Adrenal gland (tissue), 12 donors: Measurements from ENCODE around the gene GPR161. TPM values are rescaled to one million over a fixed set of nuclear protein-coding genes. Genes with fewer than 3 reads are reported as not detected.

Source experiments
- DNase-seq, 7 donors: peaks; one replicate each; pipeline ENCODE4 v3.0.0-alpha.2; 2019 to 2020
- H3K27ac ChIP-seq, 5 donors: fragments of 200-600 bp; sonication (generic) in 4 of 5; 1 replicate in 3 of 5; 2 replicates in 2 of 5; pipeline versions ENCODE4 v1.5.1 to v1.8.0; 2016 to 2020; ENCODE audit warnings: mild to moderate bottlenecking in 1 of 5
- H3K27me3 ChIP-seq: fragments of 200-600 bp; 2 replicates; pipeline ENCODE4 v1.8.0; 2021
- H3K36me3 ChIP-seq, 2 donors: fragments of 200-600 bp; replicated peaks in 1 of 2; 1 replicate in 1 of 2; 2 replicates in 1 of 2; pipeline versions ENCODE4 v1.5.1 to v1.8.0; 2018 to 2022
- H3K4me1 ChIP-seq, 2 donors: fragments of 200-600 bp; replicated peaks in 1 of 2; 1 replicate in 1 of 2; 2 replicates in 1 of 2; pipeline versions ENCODE4 v1.5.1 to v1.8.0; 2018 to 2021
- H3K4me3 ChIP-seq, 4 donors: fragments of 200-600 bp; sonication (generic) in 3 of 4; one replicate each; pipeline ENCODE4 v1.5.1; 2016 to 2018
- H3K9me3 ChIP-seq, 3 donors: fragments of 200-600 bp; sonication (generic) in 1 of 3; replicated peaks in 1 of 3; 1 replicate in 2 of 3; 2 replicates in 1 of 3; pipeline versions ENCODE4 v1.5.1 to v1.8.0; 2016 to 2021
- POLR2A ChIP-seq, 2 donors: fragments of 450-650 bp; IDR thresholded peaks; one replicate each; pipeline ENCODE4 v1.6.1; 2017; ENCODE audit warnings: antibody characterized with exemption in 2 of 2, mild to moderate bottlenecking in 2 of 2, moderate library complexity in 1 of 2
- WGBS, 4 donors: extraction: QIAGEN DNeasy Blood & Tissue Kit in 2 of 4; methylation state at CpG; one replicate each; pipeline versions ENCODE4 v1.1.5 to v1.1.7; 2013 to 2017; 5-methylcytosine and 5-hydroxymethylcytosine counted together
- intact Hi-C, 2 donors: fragments of 100-400 bp; cut with DNase I; formaldehyde crosslinking; loops; one replicate each; pipeline versions ENCODE4 v1.14.1 to v1.15.0; 2022 to 2023
- polyA plus RNA-seq, 3 donors: library from polyadenylated mRNA; stranded (reverse); fragments of 200-250 nt in 2 of 3; fragments of 350-450 nt in 1 of 3; fragmentation: Illumina TruSeq in 1 of 3; extraction: RNeasy Lipid Tissue Mini Kit (QIAGEN cat#74804) in 1 of 3; gene quantifications; one replicate each; pipeline ENCODE4 v1.2.3, GENCODE V29; 2013 to 2014
- total RNA-seq, 9 donors: library from RNA; depleted of rRNA in 4 of 9; stranded (reverse); fragments of >200 nt in 4 of 9; fragments of 120-200 nt in 1 of 9; fragmentation: NEBNext Ultra II Directional in 1 of 9; extraction: Animal tissue kit (Norgen Biotek cat#: 25700) in 1 of 9; gene quantifications; one replicate each; pipeline versions ENCODE4 v1.1.0 to v1.2.4, GENCODE V29; 2013 to 2023
- TF ChIP-seq, protein P1 (sequence below), 6 experiments: fragments of 450-650 bp in 4 of 6; fragments of 200-600 bp in 2 of 6; sonication (generic) in 1 of 6; IDR thresholded peaks; 1 replicate in 5 of 6; 2 replicates in 1 of 6; pipeline versions ENCODE4 v1.5.1 to v1.8.0; 2016 to 2021; ENCODE audit warnings: antibody characterized with exemption in 6 of 6, mild to moderate bottlenecking in 2 of 6, moderate library complexity in 1 of 6
- donor health status: healthy with polysubstance abuse.
- donor health status: Bipolar disorder and iron deficiency.
- donor health status: DM: yes; HTN: yes; CAD: no.
- donor health status: DM: no; HTN: no; CAD: no.
- donor health status: DM: no; HTN: no; CAD: no.
- donor health status: DM: yes; HTN: yes; CAD: no.

GPR161 gene
- total and polyA plus RNA-seq, 12 donors, result 0.75 to 4.8 (median 2.9) TPM

DNA sequence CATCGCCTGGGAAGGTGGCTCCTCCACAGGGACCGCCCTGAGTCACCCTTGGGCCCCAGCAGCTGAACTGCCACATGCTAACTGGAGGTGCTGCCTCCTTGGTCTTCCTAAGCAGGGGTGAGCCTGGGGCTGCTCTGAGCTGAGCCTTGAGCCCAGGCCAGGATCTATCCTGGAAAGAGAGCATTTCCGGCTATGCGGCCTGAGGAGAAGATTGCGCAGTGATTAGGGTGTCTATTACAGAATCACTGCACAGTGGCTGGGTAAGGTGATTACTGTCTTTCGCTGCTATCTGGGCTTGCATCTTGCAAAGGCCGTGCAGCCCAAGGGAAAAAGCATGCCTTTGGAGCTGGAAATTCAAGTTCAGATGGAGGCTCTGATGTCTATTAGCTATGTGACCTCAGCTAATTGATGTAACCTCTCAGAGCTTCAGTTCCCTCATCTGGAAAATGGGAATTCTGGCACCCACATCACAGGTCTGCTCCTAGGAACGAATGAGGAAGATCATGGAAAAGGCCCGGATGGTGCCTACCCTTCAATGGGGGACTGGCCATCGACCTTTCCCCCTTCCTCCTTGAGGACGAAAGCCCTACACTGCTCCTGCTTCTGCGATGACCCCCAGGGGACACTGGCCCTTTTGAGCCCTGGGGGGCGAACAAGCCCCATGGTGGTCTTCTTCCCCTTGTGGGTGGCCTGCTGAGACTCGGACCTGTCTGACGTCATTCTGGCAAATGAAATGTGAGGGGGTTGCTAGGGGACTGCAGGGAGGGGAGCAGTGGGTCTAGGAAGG is 38.0 kb downstream of the GPR161 start:
- intact Hi-C loops, result no loop called here

GRCh38 chr1:168097921-168098528 is 38.7 kb downstream of the GPR161 start:
- WGBS, 4 donors, result 90 to 96% (median 93%) methylated on average over 12 of the region's 12 CpGs
- no peaks in the 10 kb centered on the region for H3K4me1 ChIP-seq
- intact Hi-C loops, result no loop called here
- H3K36me3 ChIP-seq, result no peaks in the 10 kb centered on the region
- H3K27ac ChIP-seq, result no peak overlapping the region
- DNase-seq, result peak in 1 of 7 donors; percentile 34
- no peaks in the 10 kb centered on the region for H3K27me3 ChIP-seq
- no peak for TF ChIP-seq POLR2A (IDR thresholded peaks at IDR 0.05)
- TF ChIP-seq, protein P1, sequence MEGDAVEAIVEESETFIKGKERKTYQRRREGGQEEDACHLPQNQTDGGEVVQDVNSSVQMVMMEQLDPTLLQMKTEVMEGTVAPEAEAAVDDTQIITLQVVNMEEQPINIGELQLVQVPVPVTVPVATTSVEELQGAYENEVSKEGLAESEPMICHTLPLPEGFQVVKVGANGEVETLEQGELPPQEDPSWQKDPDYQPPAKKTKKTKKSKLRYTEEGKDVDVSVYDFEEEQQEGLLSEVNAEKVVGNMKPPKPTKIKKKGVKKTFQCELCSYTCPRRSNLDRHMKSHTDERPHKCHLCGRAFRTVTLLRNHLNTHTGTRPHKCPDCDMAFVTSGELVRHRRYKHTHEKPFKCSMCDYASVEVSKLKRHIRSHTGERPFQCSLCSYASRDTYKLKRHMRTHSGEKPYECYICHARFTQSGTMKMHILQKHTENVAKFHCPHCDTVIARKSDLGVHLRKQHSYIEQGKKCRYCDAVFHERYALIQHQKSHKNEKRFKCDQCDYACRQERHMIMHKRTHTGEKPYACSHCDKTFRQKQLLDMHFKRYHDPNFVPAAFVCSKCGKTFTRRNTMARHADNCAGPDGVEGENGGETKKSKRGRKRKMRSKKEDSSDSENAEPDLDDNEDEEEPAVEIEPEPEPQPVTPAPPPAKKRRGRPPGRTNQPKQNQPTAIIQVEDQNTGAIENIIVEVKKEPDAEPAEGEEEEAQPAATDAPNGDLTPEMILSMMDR (IDR thresholded peaks at IDR 0.05), result no peak
- H3K4me3 ChIP-seq, result no peak overlapping the region
- H3K9me3 ChIP-seq, result no peaks in the 10 kb centered on the region

More for the DNA sequence above, 38.0 kb downstream of the GPR161 start:
- TF ChIP-seq, protein P1 (IDR thresholded peaks at IDR 0.05), result no peak
- no peak for TF ChIP-seq POLR2A (IDR thresholded peaks at IDR 0.05)
- Histone ChIP-seq H3K9me3 (no peaks in the 10 kb centered on the region), H3K36me3 (no peaks in the 10 kb centered on the region), H3K27ac (no peak overlapping the region), H3K4me3 (no peak overlapping the region), H3K4me1 (no peaks in the 10 kb centered on the region), H3K27me3 (no peaks in the 10 kb centered on the region)
- 79 to 94% (median 90%) methylated on average over 14 to 15 of the region's 15 CpGs for WGBS, 4 donors
- peak in 1 of 7 donors; percentile 35 for DNase-seq

- no peak overlapping the region for H3K27ac ChIP-seq
- no peaks in the 10 kb centered on the region for H3K9me3 ChIP-seq
- intact Hi-C loops, result no loop called here
- no peaks in the 10 kb centered on the region for H3K4me1 ChIP-seq
- no peaks in the 10 kb centered on the region for H3K36me3 ChIP-seq
- TF ChIP-seq, protein P1 (IDR thresholded peaks at IDR 0.05), result no peak
- no peak for TF ChIP-seq POLR2A (IDR thresholded peaks at IDR 0.05)
- H3K4me3 ChIP-seq, result no peak overlapping the region
- no peaks in the 10 kb centered on the region for H3K27me3 ChIP-seq
- WGBS, 4 donors, result 94 to 96% (median 95%) methylated on average over 20 to 27 of the region's 27 CpGs
- DNase-seq, result no peak
Observed at GRCh38 chr1:168096296-168097165, 40.2 kb downstream of the GPR161 start.

DNA sequence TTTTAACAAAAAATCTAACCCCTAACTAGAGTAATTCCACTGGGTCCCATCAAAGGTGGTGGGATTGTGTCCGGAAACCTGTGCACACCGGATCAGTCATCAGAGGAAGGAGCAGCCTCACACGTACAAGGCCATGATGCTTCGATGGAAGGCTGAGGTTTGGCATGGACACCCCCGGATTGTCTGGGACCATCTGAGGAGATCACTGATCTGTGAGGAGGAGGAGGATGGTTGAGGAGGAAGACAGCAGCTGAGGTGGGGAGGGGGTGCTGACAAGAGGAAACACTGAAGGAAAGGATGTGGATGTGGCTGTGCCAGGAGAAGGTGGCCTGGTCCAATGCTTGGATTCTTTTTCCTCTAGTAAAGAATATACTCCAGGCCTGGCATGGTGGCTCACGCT is 41.3 kb downstream of the GPR161 start:
- Histone ChIP-seq H3K4me1 (no peaks in the 10 kb centered on the region), H3K27me3 (no peaks in the 10 kb centered on the region), H3K27ac (no peak overlapping the region), H3K36me3 (no peaks in the 10 kb centered on the region), H3K9me3 (no peaks in the 10 kb centered on the region), H3K4me3 (no peak overlapping the region)
- TF ChIP-seq POLR2A (IDR thresholded peaks at IDR 0.05), result no peak
- TF ChIP-seq, protein P1 (IDR thresholded peaks at IDR 0.05), result no peak
- WGBS, 4 donors, result 94 to 96% (median 95%) methylated on average over 6 of the region's 6 CpGs
- intact Hi-C loops, result no loop called here
- no peak for DNase-seq
